Stimulated activated CD8-positive, alpha-beta memory T cell treated with anti-CD3 and anti-CD28 coated beads, Interleukin-4, amount 100 ng/mL, for 48 hours (primary cell): ENCODE data around the gene FOCAD.
"Not testable (repeated sequence)": the region's sequence is repeated elsewhere in the genome, so short reads cannot be mapped to it uniquely, and the experiment has no call there.

Experiments used
- DNase-seq: peaks from one replicate; pipeline ENCODE4 v3.0.0-alpha.2; 2020

Gene FOCAD

DNA sequence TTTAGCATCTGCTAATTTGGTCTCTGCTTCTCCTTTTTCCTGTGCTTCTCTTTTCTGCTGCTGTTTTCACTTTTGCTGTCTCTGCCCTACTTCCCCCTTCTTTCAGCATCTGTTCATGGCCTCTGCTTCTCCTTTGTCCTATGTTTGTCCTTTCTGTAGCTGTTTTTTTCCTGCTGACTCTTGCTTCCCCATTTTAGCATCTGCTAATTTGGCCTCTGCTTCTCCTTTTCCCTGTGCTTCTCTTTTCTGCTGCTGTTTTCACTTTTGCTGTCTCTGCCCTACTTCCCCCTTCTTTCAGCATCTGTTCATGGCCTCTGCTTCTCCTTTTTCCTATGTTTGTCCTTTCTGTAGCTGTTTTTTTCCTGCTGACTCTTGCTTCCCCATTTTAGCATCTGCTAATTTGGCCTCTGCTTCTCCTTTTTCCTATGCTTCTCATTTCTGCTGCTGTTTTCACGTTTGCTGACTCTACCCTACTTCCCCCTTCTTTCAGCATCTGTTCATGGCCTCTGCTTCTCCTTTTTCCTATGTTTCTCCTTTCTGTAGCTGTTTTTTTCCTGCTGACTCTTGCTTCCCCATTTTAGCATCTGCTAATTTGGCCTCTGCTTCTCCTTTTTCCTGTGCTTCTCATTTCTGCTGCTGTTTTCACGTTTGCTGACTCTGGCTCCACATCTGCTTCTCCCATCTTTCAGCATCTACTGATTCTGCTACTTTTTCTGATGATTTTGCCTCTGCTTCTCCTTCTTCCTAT, 290.3 kb downstream of the FOCAD start:
- not testable (repeated sequence) for DNase-seq

DNA sequence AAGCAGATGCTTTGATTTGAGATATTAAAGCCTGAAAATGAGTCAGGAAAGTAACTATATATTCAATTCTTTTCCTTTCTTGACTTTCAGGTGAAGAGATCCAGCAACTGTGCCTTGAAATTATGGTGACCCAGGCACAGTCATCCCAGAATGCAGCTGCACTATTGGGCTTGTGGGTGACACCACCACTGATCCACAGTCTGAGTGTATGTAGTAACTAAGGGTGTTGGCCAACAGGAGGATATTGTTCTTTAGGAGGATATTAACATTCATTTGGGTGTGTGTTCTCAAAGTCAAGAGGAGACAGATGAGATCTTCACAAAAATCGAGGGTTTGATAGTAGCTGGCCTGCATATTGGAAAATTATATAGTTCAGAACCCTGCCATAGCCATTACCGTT, 294.2 kb downstream of the FOCAD start:
- DNase-seq: no peak

DNA sequence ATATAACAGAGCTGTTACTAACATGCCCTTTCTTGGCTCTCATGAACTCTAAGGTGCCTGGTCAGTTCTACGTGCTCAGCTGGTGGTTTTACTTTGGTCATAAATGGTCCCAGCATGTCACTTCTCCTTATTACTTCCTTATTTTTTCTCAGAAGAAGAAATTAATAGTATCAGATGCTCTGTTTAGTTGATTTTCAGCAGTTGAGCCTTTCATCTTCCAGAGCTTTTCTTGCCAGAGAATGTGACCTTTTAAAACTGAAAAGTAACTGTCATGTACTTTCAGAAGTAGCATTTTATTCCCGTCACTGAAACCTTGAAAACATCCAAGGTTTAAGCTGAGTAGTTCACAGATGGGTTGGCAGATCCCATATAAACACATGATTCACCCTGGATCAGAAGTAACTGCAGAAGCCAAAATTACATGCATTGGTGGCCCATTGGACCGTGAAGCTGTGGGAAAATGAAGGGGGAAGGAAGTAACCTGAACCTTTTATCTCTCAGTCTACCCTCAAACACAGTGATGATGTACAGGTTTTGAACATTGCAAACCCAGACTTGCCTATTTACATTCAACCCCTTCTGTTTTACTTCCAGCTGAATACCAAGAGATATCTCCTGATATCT, 296.9 kb downstream of the FOCAD start:
- no peak for DNase-seq

DNA sequence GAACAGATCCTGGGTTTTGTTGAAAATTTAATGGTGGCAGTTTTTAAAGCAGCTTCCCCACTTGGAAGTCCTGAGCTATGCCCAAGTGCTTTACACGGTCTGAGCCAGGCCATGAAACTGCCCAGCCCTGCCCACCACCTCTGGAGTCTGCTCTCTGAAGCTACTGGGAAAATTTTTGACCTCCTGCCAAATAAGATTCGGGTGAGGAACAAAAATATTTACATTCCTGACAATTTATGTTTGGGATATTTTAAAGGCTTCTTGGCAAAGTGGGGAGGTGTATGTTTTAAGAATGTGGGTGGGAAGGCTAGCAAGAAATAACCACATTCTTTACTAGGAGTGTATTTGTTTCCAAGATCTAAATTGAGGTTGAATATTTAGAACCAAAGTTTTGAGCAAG, 297.4 kb downstream of the FOCAD start:
- DNase-seq: no peak

DNA sequence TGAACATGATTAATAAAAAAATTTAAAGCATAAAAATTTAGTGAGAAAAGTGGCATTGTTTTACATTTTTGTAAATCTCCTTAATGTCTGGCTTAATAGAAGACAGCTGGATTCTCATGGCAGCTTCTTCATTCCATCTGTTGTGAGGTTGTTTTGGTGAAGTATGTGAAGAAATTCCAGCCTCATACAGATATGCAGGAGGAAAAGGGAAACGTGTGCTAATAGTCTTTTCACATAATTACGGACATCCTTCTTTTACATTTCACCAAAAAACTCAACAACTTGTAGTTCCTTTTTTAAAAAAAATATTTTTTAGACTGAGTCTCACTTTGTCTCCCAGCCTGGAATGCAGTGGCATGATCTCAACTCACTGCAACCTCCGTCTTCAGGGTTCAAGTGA, 300.4 kb downstream of the FOCAD start:
- no peak for DNase-seq

DNA sequence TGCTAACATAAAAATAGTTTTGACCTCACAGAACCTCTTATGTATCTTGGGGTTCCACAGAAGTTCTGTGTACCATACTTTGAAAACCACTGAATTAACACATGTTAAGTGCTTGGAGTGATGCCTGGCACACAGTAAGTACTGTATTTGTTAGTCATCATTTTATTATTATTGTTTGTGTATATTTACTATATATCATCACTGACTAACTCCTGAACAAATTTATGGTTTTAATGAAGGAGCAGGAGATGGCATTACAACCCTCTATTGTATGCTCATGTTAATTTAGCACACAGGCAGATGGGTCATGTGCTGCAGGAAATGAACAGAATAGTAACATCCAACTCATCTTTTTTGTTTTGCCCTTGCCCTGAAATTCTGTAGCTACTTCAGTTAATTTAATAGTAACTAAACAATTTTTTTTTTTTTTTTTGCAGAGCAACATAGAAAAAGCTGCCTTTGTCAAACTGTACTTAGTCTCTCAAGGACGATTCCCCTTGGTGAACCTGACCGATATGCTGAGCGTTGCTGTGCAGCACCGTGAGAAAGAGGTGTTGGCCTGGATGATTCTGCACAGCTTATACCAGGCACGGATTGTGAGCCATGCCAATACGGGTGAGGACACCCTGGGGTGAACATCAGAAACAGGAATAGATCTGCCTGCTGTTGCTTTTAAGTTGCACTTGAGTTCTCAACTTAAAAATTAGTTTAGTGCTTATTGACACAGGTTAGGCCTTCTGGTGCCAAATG, 302.0 kb downstream of the FOCAD start:
- DNase-seq: no peak

DNA sequence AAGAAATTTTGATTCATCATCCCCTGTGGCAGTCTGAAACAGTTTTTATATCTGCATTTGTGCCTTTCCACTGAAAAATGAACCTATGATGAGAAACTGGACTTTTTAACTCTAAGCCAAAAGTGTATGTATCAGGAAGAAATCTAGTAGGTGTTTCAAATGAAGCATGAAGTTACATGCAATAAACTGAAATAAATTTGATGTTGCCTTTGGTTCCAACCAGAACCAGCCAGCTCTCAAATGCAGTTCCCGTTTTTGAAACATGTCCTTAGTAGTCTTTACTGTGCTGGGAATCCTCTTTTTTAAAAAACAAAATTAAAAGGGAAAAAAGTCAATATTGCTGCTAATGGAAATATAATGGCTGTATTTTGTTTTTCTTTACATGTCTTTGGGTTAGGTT, 303.5 kb downstream of the FOCAD start:
- no peak for DNase-seq

DNA sequence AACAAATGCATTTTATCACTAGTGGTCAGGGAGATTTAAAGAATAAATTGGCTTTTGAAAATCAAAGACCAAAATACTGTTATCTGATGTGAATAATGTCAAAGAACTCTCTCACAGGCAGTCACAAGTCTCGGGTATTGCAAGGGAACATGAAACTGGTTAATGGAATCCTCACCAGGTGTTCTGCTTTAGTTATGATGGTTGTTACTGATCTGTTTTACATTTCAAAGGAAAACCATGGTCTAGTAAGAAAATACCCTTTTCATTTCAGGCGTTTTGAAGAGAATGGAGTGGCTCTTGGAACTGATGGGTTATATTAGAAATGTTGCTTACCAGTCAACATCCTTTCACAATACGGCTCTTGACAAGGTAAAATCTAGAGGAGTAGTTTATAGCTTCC, 304.0 kb downstream of the FOCAD start:
- no peak for DNase-seq

DNA sequence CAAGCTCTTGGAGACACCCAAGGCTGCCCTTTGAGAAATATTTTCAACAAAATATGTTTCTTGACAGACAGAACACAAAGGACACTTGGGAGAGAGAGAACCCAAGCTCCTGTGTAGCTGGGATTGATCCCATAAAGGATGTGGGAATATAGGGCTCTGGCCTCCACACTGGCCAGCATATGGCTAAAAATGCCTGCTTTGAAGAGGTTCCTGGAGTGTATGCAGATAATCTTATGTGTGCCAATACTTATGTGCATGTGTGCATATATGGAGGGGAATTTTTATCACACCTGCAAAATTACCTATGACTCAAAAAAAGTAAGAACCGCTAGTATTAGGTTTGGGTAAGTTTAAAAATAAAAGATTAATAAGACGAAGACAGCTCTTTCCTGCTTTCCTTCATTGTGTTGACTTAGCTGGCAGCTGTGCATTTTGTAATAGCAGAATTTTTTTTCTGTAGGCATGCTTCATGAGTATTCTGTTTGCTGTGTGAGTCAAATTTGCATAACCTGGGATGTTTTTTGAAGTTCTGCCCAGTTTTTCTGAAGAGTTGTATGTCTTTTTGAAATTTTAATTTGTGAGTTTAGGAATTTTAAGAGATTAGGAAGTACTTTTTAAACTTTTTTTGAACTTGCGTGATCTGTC, 304.7 kb downstream of the FOCAD start:
- DNase-seq: no peak

DNA sequence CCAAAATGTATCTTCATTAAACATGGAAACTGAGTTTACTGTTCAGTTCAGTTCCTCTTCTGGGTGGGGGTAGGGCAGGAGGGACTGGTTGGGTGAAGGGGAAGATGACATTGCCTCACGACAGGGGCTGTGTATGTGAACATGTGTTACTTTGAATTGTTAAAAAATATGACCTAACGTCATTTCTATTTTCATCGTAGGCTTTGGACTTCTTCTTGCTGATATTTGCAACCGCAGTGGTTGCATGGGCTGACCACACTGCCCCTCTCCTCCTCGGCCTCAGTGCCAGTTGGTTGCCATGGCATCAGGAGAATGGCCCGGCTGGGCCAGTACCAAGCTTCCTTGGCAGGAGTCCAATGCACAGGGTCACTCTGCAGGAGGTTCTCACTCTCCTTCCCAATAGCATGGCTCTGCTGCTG, 305.9 kb downstream of the FOCAD start:
- no peak for DNase-seq

DNA sequence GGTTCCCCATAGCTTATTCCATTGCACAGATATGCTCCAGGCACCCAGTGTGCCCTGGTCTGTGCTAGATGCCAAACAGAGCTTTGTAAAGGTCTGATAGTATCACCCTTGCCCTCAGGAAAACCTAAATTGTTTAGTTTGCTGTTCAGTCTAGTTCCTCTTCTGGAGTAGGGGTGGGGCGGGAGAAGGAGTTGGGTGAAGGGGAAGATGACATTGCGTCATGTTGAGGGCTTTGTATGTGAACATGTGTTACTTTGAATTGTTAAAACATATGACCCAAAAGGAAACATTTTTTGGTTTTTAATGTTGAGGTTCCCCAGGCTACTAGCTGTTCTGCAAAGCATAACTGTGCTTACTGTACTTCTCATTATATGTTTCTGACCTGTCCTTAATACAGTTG, 306.8 kb downstream of the FOCAD start:
- DNase-seq: no peak

DNA sequence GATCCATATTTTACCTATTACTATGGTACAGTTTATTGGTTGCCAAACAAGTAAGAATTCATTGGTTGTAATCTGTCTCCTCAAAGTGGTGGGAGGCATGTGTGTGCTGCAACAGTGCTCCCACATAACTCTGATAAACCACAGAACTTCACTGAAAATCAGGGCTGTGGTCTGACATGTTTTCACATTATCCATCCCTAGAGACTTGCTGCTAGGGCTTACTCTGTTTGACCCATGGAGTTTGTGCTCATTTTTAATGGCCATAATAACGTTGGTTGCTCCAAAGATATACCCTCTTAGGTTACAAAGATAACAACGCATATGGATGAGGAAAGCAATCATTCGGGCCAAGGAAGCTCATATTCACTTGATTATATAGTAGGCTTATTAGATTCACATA, 310.4 kb downstream of the FOCAD start:
- DNase-seq: no peak

DNA sequence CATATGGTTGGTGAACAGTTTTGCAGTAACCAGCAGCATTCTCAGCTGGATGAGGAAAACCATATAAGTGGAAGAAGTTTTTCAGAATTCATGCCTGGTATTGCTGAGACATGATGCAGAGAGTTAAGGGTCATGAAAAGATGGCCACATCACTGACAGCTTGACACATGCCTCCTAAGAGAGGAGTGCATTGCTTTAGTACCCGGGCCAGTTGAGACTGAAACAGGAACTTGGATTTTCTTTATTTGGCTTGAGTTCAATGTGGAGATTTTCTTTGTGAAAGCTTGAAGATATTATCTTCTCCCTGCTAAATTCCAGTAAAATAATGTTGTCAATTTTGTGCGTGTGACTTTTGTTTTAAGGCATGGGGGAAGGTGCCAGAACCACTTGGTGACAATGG, 311.6 kb downstream of the FOCAD start:
- no peak for DNase-seq

DNA sequence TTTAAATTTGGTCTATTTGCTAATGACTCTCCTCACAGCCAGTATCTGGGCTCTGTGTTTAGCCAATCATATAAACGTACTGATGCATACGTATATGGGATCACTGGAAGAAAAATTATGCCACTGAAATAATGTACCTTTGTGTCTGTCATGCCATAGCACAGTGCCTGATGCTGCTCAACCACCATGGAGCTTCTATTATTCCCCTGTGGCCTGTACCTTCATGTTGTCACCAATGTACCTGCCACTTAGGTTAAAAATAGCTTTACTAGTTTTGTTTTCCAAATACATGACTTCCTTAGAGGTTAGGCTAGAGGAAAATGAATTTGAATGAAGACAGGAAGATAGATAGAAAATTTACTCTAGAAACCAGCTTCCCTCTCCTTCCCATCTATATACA, 312.8 kb downstream of the FOCAD start:
- DNase-seq: no peak

DNA sequence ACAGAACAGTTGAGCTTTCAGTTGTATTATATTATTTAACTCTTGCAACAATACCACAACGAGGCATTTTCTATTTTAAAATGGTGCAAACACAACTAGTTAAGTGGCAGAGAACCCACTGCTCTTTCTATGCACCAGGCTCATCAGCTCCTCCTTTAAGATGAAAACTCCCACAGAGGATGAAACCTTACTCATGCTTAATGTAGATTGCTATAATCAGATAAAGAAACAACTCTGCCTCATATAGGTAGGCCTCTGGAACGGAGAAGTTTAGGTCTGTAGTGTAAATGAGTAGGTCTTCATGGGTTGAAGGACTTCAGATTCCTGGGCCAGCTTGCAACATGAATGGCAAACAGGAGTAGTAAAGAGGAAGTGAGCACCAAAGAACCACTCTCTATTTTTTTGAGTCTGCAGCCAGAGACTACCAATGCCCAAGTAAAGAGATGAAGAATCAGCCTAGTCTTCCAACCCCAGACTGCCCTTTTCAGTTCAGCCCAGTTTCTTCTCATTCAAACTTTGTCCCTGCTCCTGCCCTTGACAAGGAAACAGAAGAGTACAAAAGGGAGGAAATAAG, 313.5 kb downstream of the FOCAD start:
- DNase-seq: no peak

DNA sequence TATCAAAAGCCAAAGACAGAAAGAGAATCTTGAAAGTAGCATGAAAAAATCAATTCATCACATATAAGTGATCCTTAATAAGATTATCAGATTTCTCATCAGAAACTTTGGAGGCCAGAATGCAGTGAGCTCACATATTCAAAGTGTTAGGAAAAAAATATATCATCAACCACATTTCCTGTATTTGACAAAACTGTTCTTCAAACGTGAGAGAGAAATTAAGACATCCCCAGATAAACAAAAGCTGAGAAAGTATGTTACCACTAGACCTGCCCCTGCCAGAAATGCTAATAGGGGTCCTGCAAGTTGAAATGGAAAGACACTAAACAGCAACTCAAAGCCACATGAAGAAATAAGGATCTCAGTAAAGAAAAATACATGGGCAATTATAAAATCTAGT, 317.5 kb downstream of the FOCAD start:
- DNase-seq: no peak

DNA sequence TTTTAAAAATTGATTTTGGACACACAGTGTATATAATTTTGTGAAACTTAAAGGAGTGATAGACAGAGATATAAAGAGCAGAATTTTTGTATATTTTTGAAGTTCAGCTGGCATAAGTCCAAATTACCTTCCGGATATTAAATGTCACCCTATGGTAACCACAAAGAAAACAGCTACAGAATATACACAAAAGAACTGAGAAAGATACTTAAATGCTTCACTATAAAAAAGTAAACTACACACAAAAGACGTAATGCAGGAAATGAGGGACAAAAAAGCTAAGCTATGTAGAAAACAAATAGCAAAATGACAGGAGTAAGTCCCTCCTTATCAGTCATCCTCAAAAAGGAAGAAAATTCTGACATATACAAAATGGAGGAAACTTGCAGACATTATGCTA, 318.0 kb downstream of the FOCAD start:
- DNase-seq: no peak

DNA sequence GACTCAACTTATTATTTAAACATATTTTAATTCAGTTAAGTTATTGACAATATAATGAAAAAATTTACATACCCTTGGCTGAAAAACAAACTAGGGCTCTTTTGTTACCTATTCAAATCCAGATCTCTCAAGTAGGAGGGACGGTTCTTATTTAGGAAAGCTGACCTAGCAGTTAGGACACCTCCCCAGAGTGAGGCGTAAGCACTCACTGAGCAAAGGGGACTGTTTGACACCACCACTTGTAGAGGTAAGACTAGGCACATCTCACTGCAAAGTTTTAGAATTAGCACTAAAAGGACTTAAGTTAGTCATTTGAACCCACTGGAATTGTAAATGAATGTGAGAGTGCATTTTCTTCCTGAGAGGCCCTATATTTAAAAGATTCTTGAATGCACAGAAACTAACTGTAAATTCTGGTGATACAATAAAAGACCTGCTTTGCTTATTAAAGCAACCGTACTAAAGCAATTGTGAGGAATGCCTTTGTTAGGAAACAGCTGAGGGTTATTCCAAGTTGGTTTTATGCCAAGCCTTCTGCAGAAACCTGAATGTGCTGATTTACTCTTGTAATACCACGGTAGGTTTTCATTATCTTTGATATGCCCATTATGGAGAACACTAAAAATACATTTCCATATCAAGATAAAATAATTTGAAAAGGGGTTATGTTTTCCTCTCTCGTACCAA, 331.2 kb downstream of the FOCAD start:
- DNase-seq: no peak

DNA sequence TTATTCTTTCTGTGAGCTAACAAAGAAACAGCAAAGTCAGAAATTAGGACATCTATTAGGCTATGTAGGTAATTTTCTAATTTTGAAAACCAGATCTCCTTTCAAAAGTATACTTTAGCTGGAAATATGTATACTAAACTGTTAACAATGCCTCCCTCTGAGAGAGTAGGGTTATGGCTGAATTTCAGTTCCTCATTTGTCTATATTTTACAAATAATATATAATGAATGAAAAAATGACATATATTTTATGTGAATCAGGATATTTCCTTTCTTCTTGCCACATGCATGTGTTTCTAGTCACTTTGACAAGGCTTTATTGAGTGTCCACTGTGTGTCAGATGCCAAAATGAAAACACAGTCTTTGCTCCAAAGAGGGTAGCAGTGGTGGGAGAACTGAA, 331.9 kb downstream of the FOCAD start:
- no peak for DNase-seq

DNA sequence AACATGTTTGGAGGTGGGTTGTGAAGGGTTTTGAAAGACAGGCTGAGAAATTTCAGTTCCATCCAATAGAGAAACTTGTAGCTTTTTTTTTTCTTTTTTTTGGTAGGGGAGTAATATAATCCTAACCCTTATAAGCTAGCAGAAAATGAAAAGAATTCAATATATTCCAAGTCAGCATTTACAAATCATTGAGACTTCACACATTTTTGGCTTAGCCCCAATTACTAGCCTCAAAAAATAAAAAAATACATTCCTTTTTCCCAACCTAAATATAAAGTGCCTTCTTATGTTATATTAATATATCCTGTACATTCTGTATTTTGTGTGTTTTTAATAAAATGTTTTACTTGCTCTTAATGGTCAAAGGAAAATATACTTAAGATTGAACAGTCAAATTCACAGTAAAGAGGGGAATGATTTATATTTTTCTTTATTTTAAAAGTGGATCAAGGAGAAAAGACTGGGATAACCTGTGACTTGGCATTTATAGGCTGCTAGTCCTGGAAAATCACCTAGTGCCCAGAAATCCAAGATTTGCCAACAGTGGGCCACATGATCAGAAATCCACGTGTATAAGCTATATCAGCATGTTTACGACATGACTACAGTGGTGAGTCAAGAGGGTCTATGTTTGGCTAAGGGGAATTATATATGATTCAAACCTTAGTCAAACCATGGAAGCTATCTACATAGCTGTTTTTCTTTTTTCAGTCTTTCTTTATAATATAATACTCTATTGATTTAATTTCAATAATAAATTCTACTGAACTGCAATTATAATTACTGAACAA, 332.8 kb downstream of the FOCAD start:
- no peak for DNase-seq

DNA sequence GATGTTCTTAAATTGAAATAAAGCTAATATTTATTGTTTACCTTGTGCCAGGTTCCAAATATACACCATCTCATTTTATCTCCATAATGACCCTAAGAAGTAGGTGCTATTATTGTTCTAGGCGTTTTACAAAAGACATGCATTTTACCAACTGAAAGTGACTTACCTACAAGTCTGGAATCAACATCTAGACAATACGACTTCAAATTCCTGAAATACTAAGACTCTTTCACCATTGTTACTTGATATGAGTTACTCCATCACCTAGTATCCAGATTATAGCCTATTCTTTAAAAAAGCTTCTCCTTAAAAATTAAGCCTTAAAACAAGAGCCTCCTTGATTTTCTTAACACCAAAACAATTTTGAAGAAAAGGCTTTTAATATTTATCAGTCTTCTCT, 334.1 kb downstream of the FOCAD start:
- no peak for DNase-seq

DNA sequence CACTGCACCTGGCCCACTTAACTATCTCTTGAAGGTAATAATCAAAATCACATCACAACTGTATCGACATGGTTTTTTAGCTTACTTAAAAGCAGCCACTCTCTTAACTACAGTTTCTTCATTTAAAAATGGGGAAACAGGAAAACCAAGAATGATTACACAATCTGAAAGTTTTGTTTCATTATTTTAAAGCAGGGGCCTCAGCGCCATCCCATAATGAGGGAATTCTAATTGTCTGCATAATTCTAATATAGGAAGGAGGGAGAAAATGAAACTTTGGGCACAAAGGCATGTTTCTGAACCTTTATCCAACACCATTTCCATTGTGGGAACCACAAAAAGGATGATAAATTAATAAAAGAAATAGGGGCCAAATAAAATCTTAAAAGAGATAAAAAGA, 339.8 kb downstream of the FOCAD start:
- no peak for DNase-seq
